RWPE2 (cell line): ENCODE results near the gene GFI1B.

ENCODE experiments used
- ATAC-seq: fragments of 200-7000 bp; cut with Tn5 transposase; 3 replicates; pipeline ENCODE4 v1.9.1; 2021; ENCODE audit warnings: low read depth
- DNase-seq: peaks from one replicate; pipeline ENCODE4 v3.0.0-alpha.2; 2020; ENCODE audit warnings: low spot score
- H3K27ac ChIP-seq: fragments of 450-650 bp; 2 replicates; pipeline ENCODE4 v1.5.1; 2017; ENCODE audit warnings: mild to moderate bottlenecking; ENCODE audit not compliant: poor library complexity, severe bottlenecking
- H3K27me3 ChIP-seq: fragments of 250-450 bp; sonication (Bioruptor Pico); 2 replicates; pipeline ENCODE4 v1.5.1; 2021; ENCODE audit warnings: mild to moderate bottlenecking, moderate library complexity; ENCODE audit not compliant: insufficient read depth, poor library complexity, severe bottlenecking
- H3K36me3 ChIP-seq: fragments of 250-450 bp; sonication (Bioruptor Pico); 2 replicates; pipeline ENCODE4 v1.5.1; 2020; ENCODE audit warnings: low read depth, mild to moderate bottlenecking, moderate library complexity
- H3K4me1 ChIP-seq: fragments of 250-450 bp; sonication (Bioruptor Pico); 2 replicates; pipeline ENCODE4 v1.5.1; 2021; ENCODE audit warnings: mild to moderate bottlenecking, moderate library complexity; ENCODE audit not compliant: insufficient read depth, poor library complexity, severe bottlenecking
- H3K4me3 ChIP-seq: fragments of 250-450 bp; sonication (Bioruptor Pico); 2 replicates; pipeline ENCODE4 v1.5.1; 2021; ENCODE audit warnings: mild to moderate bottlenecking, moderate library complexity; ENCODE audit not compliant: severe bottlenecking
- H3K9me3 ChIP-seq: fragments of 250-450 bp; sonication (Bioruptor Pico); 2 replicates; pipeline ENCODE4 v1.5.1; 2021; ENCODE audit warnings: mild to moderate bottlenecking, moderate library complexity; ENCODE audit not compliant: severe bottlenecking
- TF ChIP-seq, protein P1 (sequence below): fragments of 450-650 bp; IDR thresholded peaks from one replicate; pipeline ENCODE4 v1.5.1; 2017; ENCODE audit warnings: mild to moderate bottlenecking, moderate library complexity; ENCODE audit not compliant: poor library complexity, severe bottlenecking

The GFI1B gene

DNA sequence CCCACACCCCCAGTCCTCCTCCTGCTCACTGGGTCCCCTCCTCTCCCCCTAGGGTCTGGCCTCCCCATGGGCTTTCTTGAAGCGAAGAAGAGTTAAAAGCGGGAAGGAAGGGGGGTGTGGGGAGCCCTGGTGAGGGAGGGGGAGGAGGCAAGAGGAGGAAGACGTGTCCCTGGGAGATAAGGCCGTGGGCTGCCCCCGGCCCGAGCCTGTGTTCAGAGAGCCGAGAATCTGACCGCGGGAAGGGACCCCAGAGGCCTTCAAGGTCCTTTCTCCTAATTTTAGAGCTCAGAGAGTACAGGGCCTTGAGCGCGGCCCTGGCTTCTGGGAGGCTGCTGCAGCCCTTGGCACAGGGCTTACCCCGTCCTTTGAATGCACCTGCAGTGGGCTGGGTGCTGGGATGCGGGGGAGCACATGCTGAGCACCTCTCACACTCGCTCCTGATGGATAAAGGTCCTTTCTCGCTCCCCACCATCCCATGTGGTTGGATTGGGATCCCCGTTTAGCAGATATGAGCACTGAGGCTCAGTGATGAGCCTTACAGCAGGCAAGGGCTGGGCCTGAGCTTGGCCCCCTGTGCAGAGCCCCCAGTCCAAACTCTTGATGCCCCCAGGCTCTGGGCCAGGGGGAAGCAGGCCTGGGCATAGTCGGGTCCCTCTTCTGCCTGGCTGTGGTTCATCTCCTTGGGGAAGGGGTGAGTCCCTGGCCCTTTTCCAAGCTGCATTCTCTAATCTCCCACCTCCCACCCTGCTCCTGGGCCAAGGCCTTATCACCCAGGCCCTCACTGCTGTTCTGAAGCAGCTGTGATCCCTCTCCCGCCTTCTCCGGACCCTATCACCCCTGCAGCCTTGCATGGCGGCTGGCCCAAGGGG lies 5.9 kb downstream of the GFI1B start:
- DNase-seq = no peak
- Histone ChIP-seq H3K27ac (no peak overlapping the region), H3K4me3 (no peak overlapping the region), H3K4me1 (no peaks in the 10 kb centered on the region), H3K36me3 (no peaks in the 10 kb centered on the region), H3K9me3 (no peaks in the 10 kb centered on the region), H3K27me3 (peaks cover 24% of the 10 kb centered on the region)
- TF ChIP-seq, protein P1, sequence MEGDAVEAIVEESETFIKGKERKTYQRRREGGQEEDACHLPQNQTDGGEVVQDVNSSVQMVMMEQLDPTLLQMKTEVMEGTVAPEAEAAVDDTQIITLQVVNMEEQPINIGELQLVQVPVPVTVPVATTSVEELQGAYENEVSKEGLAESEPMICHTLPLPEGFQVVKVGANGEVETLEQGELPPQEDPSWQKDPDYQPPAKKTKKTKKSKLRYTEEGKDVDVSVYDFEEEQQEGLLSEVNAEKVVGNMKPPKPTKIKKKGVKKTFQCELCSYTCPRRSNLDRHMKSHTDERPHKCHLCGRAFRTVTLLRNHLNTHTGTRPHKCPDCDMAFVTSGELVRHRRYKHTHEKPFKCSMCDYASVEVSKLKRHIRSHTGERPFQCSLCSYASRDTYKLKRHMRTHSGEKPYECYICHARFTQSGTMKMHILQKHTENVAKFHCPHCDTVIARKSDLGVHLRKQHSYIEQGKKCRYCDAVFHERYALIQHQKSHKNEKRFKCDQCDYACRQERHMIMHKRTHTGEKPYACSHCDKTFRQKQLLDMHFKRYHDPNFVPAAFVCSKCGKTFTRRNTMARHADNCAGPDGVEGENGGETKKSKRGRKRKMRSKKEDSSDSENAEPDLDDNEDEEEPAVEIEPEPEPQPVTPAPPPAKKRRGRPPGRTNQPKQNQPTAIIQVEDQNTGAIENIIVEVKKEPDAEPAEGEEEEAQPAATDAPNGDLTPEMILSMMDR = no peak
- ATAC-seq = no peak

DNA sequence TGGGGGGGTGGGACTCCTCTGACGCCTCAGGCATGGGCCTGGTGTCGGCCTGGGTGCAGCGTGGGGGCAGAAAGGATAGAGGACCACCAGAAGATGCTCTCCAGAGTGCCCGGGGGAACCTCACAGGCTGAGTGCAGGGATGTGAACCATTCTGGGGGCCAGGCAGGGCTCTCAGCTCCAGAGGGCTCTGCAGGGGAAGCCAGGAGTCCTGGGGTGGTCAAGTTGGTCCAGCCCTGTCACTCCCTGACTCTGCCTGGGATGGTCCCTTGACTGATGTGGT lies 6.5 kb downstream of the GFI1B start:
- ATAC-seq (no peak), DNase-seq (no peak)
- TF ChIP-seq, protein P1 = no peak
- H3K4me3 ChIP-seq = no peak overlapping the region
- no peaks in the 10 kb centered on the region for H3K36me3 ChIP-seq
- H3K4me1 ChIP-seq = no peaks in the 10 kb centered on the region
- H3K9me3 ChIP-seq = no peaks in the 10 kb centered on the region
- H3K27ac ChIP-seq = no peak overlapping the region
- peaks cover 19% of the 10 kb centered on the region for H3K27me3 ChIP-seq

DNA sequence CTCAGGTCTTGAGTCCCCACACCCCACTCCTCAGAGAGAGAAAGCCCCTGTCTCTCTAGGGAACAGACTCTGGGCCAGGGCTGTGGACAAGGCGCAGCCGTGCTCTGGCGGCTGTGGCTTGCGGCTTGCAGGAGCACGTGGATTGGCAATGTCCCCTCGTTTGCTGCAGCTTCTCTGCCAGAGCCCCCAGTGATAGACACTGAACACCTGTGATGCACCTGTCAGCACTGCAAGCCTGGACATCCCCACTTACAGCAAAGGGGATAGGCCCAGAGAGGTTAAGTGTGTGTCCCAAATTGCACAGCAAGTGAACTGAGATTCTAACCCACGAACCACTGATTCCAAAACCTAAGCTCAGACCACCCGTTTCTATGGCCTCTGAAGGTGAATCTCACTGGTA lies 7.0 kb downstream of the GFI1B start:
- H3K4me3 ChIP-seq = no peak overlapping the region

DNA sequence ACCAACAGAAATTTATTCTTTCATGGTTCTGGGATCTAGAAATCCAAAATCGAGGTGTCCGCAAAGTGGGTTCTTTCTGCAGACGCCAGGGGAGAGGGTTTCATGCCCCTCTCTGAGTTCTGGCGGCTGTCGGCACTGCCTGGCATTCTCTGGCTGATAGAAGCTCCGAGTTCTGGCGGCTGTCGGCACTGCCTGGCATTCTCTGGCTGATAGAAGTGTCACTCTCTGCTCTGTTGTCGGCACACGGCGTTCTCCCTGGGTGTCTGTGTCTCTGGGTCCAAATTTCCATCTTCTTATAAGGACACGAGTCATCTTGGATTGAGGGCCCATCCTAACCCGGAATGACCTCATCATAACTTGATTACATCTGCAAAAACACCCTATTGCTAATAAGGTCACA lies 7.6 kb downstream of the GFI1B start:
- H3K27me3 ChIP-seq = peaks cover 8% of the 10 kb centered on the region
- no peak for DNase-seq
- no peak for ATAC-seq
- TF ChIP-seq, protein P1 = no peak
- H3K4me1 ChIP-seq = no peaks in the 10 kb centered on the region
- no peaks in the 10 kb centered on the region for H3K36me3 ChIP-seq
- no peak overlapping the region for H3K4me3 ChIP-seq
- H3K27ac ChIP-seq = no peak overlapping the region
- no peaks in the 10 kb centered on the region for H3K9me3 ChIP-seq

More for the DNA sequence above, 7.0 kb downstream of the GFI1B start:
- no peaks in the 10 kb centered on the region for H3K36me3 ChIP-seq
- no peak overlapping the region for H3K27ac ChIP-seq
- no peaks in the 10 kb centered on the region for H3K9me3 ChIP-seq
- ATAC-seq (no peak), DNase-seq (no peak)
- H3K4me1 ChIP-seq = no peaks in the 10 kb centered on the region
- TF ChIP-seq, protein P1 = no peak
- H3K27me3 ChIP-seq = peaks cover 15% of the 10 kb centered on the region
